ENCODE data around the gene AQP3. TPM values are rescaled to one million over a fixed set of nuclear protein-coding genes. Genes with fewer than 3 reads are reported as not detected.

AQP3 gene
- total and polyA plus RNA-seq, 2 of the 13 experiments (the other 11 are each of a cell fraction or from before 2014, with no cell fraction given), result 1.4 to 5.5 TPM

- BruUV-seq (replicated peaks), result no TSS peak
- DNase-seq (ENCODE audit: low spot score), result no peak
- H3K27me3 ChIP-seq (ENCODE audit: control insufficient read depth in 1 of 2, insufficient read depth in 2 of 2, low read length in 2 of 2), result peaks cover 5 to 34% of the 10 kb centered on the region in 2 experiments; a peak in 3 of 5 replicates
- in situ Hi-C loops (cut with HindIII; ENCODE audit: extremely low pct_ligation_motif_present, low pct_unique_long_range_greater_than_20kb) (no loop called here), intact Hi-C loops (cut with micrococcal nuclease; ENCODE audit: unreplicated experiment) (no loop called here)
- H3K36me3 ChIP-seq (replicated peaks in 1 of 2; ENCODE audit: control insufficient read depth in 1 of 2, insufficient read depth in 2 of 2, low read length in 2 of 2), result no peaks in the 10 kb centered on the region
- H3K79me2 ChIP-seq (ENCODE audit: insufficient read depth, low read length), result no peaks in the 10 kb centered on the region
- H3K9me3 ChIP-seq (ENCODE audit: low read length), result no peaks in the 10 kb centered on the region
- no peak overlapping the region for H3K27ac ChIP-seq (ENCODE audit: extremely low read length, insufficient read depth, low read length)
- TF ChIP-seq SMARCE1 (IDR thresholded peaks at IDR 0.05; ENCODE audit: borderline replicate concordance), result no peak
- TF ChIP-seq ZNF704 (CRISPR knock-in tag; IDR thresholded peaks at IDR 0.05; ENCODE audit: borderline replicate concordance), result no peak
- TF ChIP-seq ZNF207 (IDR thresholded peaks at IDR 0.05; ENCODE audit: borderline replicate concordance), result no peak
- TF ChIP-seq DBP (CRISPR knock-in tag; IDR thresholded peaks at IDR 0.05; ENCODE audit: not compliant biosample characterization), result no peak
- no peak for TF ChIP-seq TBX2 (CRISPR knock-in tag; IDR thresholded peaks at IDR 0.05; ENCODE audit: borderline replicate concordance)
- TF ChIP-seq ZNF616 (CRISPR knock-in tag; IDR thresholded peaks at IDR 0.05; ENCODE audit: low read depth), result no peak
- no peak for TF ChIP-seq MXI1 (IDR thresholded peaks at IDR 0.05; ENCODE audit: borderline replicate concordance, low read depth, low read length)
- TF ChIP-seq ZNF121 (CRISPR knock-in tag; IDR thresholded peaks at IDR 0.05), result no peak
- no peak for TF ChIP-seq ZNF543 (CRISPR knock-in tag; IDR thresholded peaks at IDR 0.05)
- TF ChIP-seq ZC3H13 (CRISPR knock-in tag; IDR thresholded peaks at IDR 0.05), result no peak
- TF ChIP-seq TEAD3 (CRISPR knock-in tag; optimal IDR thresholded peaks at IDR 0.05; ENCODE audit: borderline replicate concordance), result no peak
- no peak for TF ChIP-seq SMC3 (IDR thresholded peaks at IDR 0.05; ENCODE audit: low read length)
- no peak for TF ChIP-seq MIER2 (CRISPR knock-in tag; IDR thresholded peaks at IDR 0.05)
- no peak for TF ChIP-seq ARNTL (CRISPR knock-in tag; IDR thresholded peaks at IDR 0.05)
- no peak for TF ChIP-seq ZNF605 (CRISPR knock-in tag; IDR thresholded peaks at IDR 0.05)
- no peak for TF ChIP-seq AGO1 (IDR thresholded peaks at IDR 0.05; ENCODE audit: low read depth, low read length, poor library complexity, severe bottlenecking)
- TF ChIP-seq PAXIP1 (CRISPR knock-in tag; conservative IDR thresholded peaks at IDR 0.05), result no peak
- no peak for TF ChIP-seq ZNF629 (CRISPR knock-in tag; conservative IDR thresholded peaks at IDR 0.05)
- no peak for TF ChIP-seq FOXP1 (IDR thresholded peaks at IDR 0.05)
- TF ChIP-seq FOXP1 (CRISPR knock-in tag; IDR thresholded peaks at IDR 0.05), result no peak
- H3K4me1 ChIP-seq (ENCODE audit: insufficient read depth, low read length), result peaks cover 25% of the 10 kb centered on the region
- no peaks in the 10 kb centered on the region for H4K20me1 ChIP-seq (ENCODE audit: insufficient read depth, low read length)
- no peak overlapping the region for H3K4me2 ChIP-seq (ENCODE audit: low read depth, low read length)
- FAIRE-seq, result no peak
- WGBS (ENCODE audit: low lambda C conversion rate), result 31% methylated on average over 1 of the region's 1 CpG
- H3K4me3 ChIP-seq (replicated peaks in 1 of 3; ENCODE audit: insufficient read depth in 1 of 3, low read depth in 2 of 3, low read length in 3 of 3), result no peak overlapping the region
- ChIA-PET CTCF (ENCODE audit: low intra/inter-chr PET ratio, low total read pairs) (no interaction called here), POLR2A (no interaction called here)
- no peak for ATAC-seq
- no peak overlapping the region for H2AFZ ChIP-seq (ENCODE audit: low read length)
- H3K9ac ChIP-seq (ENCODE audit: insufficient read depth, low read depth, low read length), result no peak overlapping the region
Observed at GRCh38 chr9:33437898-33438297, 9.5 kb downstream of the AQP3 start.

All from HepG2 (cell line).